ENCODE measurements around the gene BICD1. TPM values are rescaled to one million over a fixed set of nuclear protein-coding genes. Genes with fewer than 3 reads are reported as not detected.

BICD1 gene
- total RNA-seq, 6 experiments from 2014 or later, result 1.0 to 4.9 (median 2.1) TPM

DNA sequence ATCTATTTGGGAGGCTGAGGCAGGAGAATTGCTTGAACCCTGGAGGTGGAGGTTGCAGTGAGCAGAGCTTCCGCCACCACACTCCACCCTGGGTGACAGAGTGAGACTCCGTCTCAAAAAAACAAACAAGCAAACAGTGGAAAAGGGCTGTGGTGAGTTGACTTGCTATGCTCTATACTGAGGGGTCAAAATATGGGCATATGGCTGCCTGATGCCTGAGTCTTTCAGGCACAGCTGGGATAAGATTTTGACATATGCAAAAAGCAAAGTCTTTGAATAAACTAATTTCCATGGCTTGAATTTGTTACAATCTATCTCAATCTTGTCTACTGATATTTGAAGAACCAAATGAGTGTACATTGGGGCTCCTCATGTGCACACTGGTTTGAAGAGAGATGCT is 40.4 kb upstream of the BICD1 start:
- WGBS (ENCODE audit: insufficient coverage, low coverage, low lambda C conversion rate, missing lambda C conversion rate), result 71% methylated on average over 2 of the region's 2 CpGs
- TF ChIP-seq POLR2A (IDR thresholded peaks at IDR 0.05), result no peak
- TF ChIP-seq, protein P1, sequence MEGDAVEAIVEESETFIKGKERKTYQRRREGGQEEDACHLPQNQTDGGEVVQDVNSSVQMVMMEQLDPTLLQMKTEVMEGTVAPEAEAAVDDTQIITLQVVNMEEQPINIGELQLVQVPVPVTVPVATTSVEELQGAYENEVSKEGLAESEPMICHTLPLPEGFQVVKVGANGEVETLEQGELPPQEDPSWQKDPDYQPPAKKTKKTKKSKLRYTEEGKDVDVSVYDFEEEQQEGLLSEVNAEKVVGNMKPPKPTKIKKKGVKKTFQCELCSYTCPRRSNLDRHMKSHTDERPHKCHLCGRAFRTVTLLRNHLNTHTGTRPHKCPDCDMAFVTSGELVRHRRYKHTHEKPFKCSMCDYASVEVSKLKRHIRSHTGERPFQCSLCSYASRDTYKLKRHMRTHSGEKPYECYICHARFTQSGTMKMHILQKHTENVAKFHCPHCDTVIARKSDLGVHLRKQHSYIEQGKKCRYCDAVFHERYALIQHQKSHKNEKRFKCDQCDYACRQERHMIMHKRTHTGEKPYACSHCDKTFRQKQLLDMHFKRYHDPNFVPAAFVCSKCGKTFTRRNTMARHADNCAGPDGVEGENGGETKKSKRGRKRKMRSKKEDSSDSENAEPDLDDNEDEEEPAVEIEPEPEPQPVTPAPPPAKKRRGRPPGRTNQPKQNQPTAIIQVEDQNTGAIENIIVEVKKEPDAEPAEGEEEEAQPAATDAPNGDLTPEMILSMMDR (IDR thresholded peaks at IDR 0.05), result no peak
- Histone ChIP-seq H3K27me3 (no peaks in the 10 kb centered on the region), H3K27ac (no peak overlapping the region), H3K4me1 (peaks cover 0 to 6% (median 0%) of the 10 kb centered on the region in 4 donors), H3K9me3 (no peaks in the 10 kb centered on the region), H3K36me3 (no peaks in the 10 kb centered on the region), H3K4me3 (no peak overlapping the region)
- intact Hi-C loops (cut with DNase I), result no loop called here
- ATAC-seq (no peak), DNase-seq (no peak)

DNA sequence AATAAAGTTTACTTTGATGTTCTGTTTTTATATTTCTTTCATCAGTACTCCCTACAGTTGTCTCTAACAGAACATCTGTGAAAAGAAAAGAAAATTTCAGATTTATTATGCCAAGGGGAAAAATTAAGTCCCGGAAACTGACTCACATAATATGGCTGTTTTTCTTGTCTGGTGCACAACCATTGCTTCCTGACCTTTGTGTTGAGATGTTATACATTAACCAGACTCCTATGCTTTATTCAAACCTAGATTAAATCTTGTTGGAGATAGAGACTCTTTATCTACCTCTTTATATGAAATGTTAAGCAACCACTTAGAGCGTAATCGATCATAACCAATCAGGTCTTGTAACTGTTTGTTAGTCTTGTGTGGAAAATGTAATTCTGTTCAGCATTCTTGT is 37.6 kb upstream of the BICD1 start:
- peak in 2 of 4 donors; percentile 78 to 79 for ATAC-seq
- WGBS (ENCODE audit: insufficient coverage, low coverage, low lambda C conversion rate, missing lambda C conversion rate), result 30% methylated on average over 3 of the region's 3 CpGs
- no peaks in the 10 kb centered on the region for H3K36me3 ChIP-seq
- intact Hi-C loops (cut with DNase I), result no loop called here
- no peak overlapping the region for H3K27ac ChIP-seq
- H3K9me3 ChIP-seq, result no peaks in the 10 kb centered on the region
- peaks cover 0 to 6% (median 0%) of the 10 kb centered on the region in 4 donors for H3K4me1 ChIP-seq
- H3K4me3 ChIP-seq, result no peak overlapping the region
- no peak for DNase-seq
- no peaks in the 10 kb centered on the region for H3K27me3 ChIP-seq
- TF ChIP-seq, protein P1 (IDR thresholded peaks at IDR 0.05), result no peak
- TF ChIP-seq POLR2A (IDR thresholded peaks at IDR 0.05), result no peak

DNA sequence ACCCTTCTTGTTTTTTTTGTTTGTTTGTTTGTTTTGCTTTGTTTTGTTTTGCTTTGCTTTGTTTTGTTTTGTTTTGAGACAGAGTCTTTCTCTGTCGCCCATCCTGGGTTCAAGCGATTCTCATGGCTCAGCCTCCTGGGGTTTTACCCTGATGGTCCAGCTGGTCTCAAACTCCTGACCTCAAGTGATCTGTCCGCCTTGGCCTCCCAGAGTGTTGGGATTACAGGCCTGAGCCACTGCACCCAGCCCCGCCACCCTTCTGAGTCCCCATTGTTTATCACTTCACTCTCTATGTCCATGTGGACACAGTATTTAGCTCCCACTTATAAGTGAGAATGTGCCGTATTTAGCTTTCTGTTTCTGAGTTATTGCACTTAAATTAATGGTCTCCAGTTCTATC is 36.9 kb upstream of the BICD1 start:
- no peak for DNase-seq

DNA sequence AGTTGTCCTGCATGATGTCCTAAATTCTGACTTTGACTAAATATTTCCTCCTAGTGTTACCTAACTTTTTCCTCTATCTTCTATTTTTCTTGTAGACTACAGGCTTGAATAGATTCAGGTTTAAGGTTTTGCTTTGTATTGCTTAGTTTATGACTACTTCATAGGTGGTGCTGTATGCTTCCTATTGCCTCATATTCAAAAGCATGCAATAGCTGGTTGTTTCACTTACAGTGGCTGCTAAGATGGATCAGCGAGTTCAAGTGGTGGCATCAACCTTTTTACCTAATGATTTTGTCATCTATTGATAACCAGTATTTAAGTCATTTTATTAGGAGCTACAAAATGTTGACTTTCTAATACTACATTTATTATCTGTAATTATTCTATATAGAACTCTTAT is 36.3 kb upstream of the BICD1 start:
- Histone ChIP-seq H3K27ac (no peak overlapping the region), H3K4me1 (peaks cover 0 to 6% (median 0%) of the 10 kb centered on the region in 4 donors), H3K36me3 (no peaks in the 10 kb centered on the region), H3K27me3 (no peaks in the 10 kb centered on the region), H3K4me3 (no peak overlapping the region), H3K9me3 (no peaks in the 10 kb centered on the region)
- 18% methylated on average over 1 of the region's 1 CpG for WGBS (ENCODE audit: insufficient coverage, low coverage, low lambda C conversion rate, missing lambda C conversion rate)
- no peak for TF ChIP-seq POLR2A (IDR thresholded peaks at IDR 0.05)
- DNase-seq, result no peak
- no peak for ATAC-seq
- intact Hi-C loops (cut with DNase I), result no loop called here

More for the DNA sequence above, 36.9 kb upstream of the BICD1 start:
- Histone ChIP-seq H3K36me3 (no peaks in the 10 kb centered on the region), H3K4me1 (peaks cover 0 to 6% (median 0%) of the 10 kb centered on the region in 4 donors), H3K4me3 (no peak overlapping the region), H3K9me3 (no peaks in the 10 kb centered on the region), H3K27ac (no peak overlapping the region), H3K27me3 (no peaks in the 10 kb centered on the region)
- no peak for ATAC-seq
- no peak for TF ChIP-seq POLR2A (IDR thresholded peaks at IDR 0.05)
- TF ChIP-seq, protein P1 (IDR thresholded peaks at IDR 0.05), result no peak
- 97% methylated on average over 5 of the region's 5 CpGs for WGBS (ENCODE audit: insufficient coverage, low coverage, low lambda C conversion rate, missing lambda C conversion rate)
- intact Hi-C loops (cut with DNase I), result no loop called here

DNA sequence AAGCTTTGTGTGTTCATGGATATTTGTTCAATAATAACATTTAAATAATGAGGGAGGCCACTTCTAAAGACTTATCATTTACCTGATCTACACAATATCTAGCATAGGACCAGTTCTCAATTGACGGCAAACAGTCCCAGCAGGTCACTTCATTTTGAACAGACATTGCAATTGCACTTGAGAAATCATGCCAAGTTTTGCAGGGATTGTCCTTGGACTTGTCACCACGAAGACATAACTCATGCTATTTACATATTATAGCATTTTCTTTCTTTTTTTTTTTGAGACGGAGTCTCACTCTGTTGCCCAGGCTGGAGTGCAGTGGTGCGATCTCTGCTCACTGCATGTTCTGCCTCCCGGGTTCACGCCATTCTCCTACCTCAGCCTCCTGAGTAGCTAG is 34.5 kb upstream of the BICD1 start:
- Histone ChIP-seq H3K4me3 (no peak overlapping the region), H3K36me3 (no peaks in the 10 kb centered on the region), H3K4me1 (peaks cover 0 to 6% (median 0%) of the 10 kb centered on the region in 4 donors), H3K9me3 (no peaks in the 10 kb centered on the region), H3K27me3 (no peaks in the 10 kb centered on the region), H3K27ac (no peak overlapping the region)
- 86% methylated on average over 6 of the region's 6 CpGs for WGBS (ENCODE audit: insufficient coverage, low coverage, low lambda C conversion rate, missing lambda C conversion rate)
- DNase-seq (no peak), ATAC-seq (no peak)
- TF ChIP-seq, protein P1 (IDR thresholded peaks at IDR 0.05), result no peak
- no peak for TF ChIP-seq POLR2A (IDR thresholded peaks at IDR 0.05)
- intact Hi-C loops (cut with DNase I), result no loop called here

Data from right lobe of liver (tissue), 6 donors.